SK-N-SH (cell line): Measurements from ENCODE around the gene LRIG1.

ENCODE experiments used
- GABPA ChIP-seq: IDR thresholded peaks from 2 replicates; pipeline ENCODE4 v1.4.0; 2012; ENCODE audit warnings: low read depth, mild to moderate bottlenecking
- TAF1 ChIP-seq: IDR thresholded peaks from 2 replicates; pipeline ENCODE4 v1.6.1; 2012; ENCODE audit warnings: low read depth, mild to moderate bottlenecking, low read length, moderate library complexity, borderline replicate concordance
- YY1 ChIP-seq: IDR thresholded peaks from 2 replicates; pipeline ENCODE4 v1.4.0; 2012; ENCODE audit warnings: low read depth, mild to moderate bottlenecking
- TF ChIP-seq, protein P1 (sequence below): IDR thresholded peaks from 2 replicates; pipeline ENCODE4 v1.4.0; 2012; ENCODE audit warnings: low read depth
- TF ChIP-seq, protein P2 (sequence below): IDR thresholded peaks from 2 replicates; pipeline ENCODE4 v1.6.1; 2012; ENCODE audit warnings: mild to moderate bottlenecking, low read depth, low read length, moderate library complexity
- TF ChIP-seq, protein P3 (sequence below): fragments of 200-600 bp; sonication (generic); IDR thresholded peaks from 2 replicates; pipeline ENCODE4 v1.6.1; 2017; ENCODE audit warnings: antibody characterized with exemption, mild to moderate bottlenecking, moderate library complexity

DNA sequence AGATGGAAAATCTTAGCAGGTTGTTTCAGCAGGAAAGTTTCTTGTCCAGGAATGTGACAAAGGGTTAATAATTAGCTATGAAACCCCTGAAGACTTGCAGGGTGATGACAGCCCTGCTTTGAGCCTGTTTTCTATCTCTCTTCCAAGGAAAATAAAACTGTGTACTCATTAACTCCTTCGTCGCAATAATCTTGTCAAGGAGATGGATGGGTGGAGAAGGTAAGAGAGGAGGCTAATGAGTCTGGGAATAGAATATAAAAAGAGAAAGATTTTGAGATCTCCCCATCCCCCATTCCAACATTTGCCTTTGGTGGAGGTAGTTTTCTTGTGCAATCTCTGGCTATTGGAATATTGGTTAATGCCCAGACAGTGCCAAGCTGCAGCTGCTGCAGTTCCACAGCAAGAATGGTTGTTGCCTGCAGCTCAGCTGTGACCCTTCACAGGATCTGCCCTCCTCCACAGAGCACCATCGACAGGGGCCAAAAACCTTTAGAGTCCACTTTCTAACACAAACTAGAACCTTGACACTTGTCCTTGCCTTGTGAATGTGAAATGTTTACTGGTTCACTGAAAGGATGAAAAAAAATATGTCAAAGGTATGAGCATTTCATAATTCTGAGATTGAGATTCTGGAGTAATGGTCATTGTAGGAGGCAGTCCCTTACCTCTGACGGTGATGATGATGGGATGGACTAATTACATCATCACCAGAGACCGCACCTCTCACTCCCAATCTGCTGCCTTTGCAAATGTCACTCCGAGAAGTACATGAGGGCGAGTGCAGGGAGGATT, 4.2 kb upstream of the LRIG1 start:
- TF ChIP-seq, protein P1, sequence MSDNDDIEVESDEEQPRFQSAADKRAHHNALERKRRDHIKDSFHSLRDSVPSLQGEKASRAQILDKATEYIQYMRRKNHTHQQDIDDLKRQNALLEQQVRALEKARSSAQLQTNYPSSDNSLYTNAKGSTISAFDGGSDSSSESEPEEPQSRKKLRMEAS: no peak
- TF ChIP-seq, protein P2, sequence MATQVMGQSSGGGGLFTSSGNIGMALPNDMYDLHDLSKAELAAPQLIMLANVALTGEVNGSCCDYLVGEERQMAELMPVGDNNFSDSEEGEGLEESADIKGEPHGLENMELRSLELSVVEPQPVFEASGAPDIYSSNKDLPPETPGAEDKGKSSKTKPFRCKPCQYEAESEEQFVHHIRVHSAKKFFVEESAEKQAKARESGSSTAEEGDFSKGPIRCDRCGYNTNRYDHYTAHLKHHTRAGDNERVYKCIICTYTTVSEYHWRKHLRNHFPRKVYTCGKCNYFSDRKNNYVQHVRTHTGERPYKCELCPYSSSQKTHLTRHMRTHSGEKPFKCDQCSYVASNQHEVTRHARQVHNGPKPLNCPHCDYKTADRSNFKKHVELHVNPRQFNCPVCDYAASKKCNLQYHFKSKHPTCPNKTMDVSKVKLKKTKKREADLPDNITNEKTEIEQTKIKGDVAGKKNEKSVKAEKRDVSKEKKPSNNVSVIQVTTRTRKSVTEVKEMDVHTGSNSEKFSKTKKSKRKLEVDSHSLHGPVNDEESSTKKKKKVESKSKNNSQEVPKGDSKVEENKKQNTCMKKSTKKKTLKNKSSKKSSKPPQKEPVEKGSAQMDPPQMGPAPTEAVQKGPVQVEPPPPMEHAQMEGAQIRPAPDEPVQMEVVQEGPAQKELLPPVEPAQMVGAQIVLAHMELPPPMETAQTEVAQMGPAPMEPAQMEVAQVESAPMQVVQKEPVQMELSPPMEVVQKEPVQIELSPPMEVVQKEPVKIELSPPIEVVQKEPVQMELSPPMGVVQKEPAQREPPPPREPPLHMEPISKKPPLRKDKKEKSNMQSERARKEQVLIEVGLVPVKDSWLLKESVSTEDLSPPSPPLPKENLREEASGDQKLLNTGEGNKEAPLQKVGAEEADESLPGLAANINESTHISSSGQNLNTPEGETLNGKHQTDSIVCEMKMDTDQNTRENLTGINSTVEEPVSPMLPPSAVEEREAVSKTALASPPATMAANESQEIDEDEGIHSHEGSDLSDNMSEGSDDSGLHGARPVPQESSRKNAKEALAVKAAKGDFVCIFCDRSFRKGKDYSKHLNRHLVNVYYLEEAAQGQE: no peak
- no peak for TF ChIP-seq TAF1
- TF ChIP-seq, protein P3, sequence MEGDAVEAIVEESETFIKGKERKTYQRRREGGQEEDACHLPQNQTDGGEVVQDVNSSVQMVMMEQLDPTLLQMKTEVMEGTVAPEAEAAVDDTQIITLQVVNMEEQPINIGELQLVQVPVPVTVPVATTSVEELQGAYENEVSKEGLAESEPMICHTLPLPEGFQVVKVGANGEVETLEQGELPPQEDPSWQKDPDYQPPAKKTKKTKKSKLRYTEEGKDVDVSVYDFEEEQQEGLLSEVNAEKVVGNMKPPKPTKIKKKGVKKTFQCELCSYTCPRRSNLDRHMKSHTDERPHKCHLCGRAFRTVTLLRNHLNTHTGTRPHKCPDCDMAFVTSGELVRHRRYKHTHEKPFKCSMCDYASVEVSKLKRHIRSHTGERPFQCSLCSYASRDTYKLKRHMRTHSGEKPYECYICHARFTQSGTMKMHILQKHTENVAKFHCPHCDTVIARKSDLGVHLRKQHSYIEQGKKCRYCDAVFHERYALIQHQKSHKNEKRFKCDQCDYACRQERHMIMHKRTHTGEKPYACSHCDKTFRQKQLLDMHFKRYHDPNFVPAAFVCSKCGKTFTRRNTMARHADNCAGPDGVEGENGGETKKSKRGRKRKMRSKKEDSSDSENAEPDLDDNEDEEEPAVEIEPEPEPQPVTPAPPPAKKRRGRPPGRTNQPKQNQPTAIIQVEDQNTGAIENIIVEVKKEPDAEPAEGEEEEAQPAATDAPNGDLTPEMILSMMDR: no peak
- TF ChIP-seq GABPA: no peak
- TF ChIP-seq YY1: no peak
